Fibroblast of upper back skin (primary cell): ENCODE results near the gene NPPC.
"Not testable (repeated sequence)": the region's sequence is repeated elsewhere in the genome, so short reads cannot be mapped to it uniquely, and the experiment has no call there.

Source experiments
- DNase-seq: peaks from one replicate; pipeline ENCODE4 v3.0.0-alpha.2; 2013

Gene NPPC

GRCh38 chr2:231919341-231920035, 6.7 kb downstream of the NPPC start:
- DNase-seq, result no peak

- DNase-seq, result no peak
Measured at GRCh38 chr2:231918501-231919330, 7.5 kb downstream of the NPPC start.

GRCh38 chr2:231917280-231918066, 8.7 kb downstream of the NPPC start:
- no peak for DNase-seq

- DNase-seq, result no peak
Measured at GRCh38 chr2:231914077-231914690, 12.0 kb downstream of the NPPC start.

- no peak for DNase-seq
Measured at GRCh38 chr2:231911381-231911780, 14.8 kb downstream of the NPPC start.

- DNase-seq, result no peak
Measured at GRCh38 chr2:231910771-231911170, 15.4 kb downstream of the NPPC start.

GRCh38 chr2:231910161-231910560, 16.0 kb downstream of the NPPC start:
- DNase-seq, result not testable (repeated sequence)

GRCh38 chr2:231909631-231910030, 16.6 kb downstream of the NPPC start:
- no peak for DNase-seq

- DNase-seq, result no peak
Measured at GRCh38 chr2:231908584-231908983, 17.6 kb downstream of the NPPC start.

- no peak for DNase-seq
Measured at GRCh38 chr2:231907765-231908164, 18.4 kb downstream of the NPPC start.

- no peak for DNase-seq
Measured at GRCh38 chr2:231905026-231905425, 21.2 kb downstream of the NPPC start.

GRCh38 chr2:231904161-231904611, 22.0 kb downstream of the NPPC start:
- DNase-seq, result no peak

- no peak for DNase-seq
Measured at GRCh38 chr2:231902598-231902997, 23.6 kb downstream of the NPPC start.

- no peak for DNase-seq
Measured at GRCh38 chr2:231900972-231901371, 25.2 kb downstream of the NPPC start.

GRCh38 chr2:231900486-231900942, 25.7 kb downstream of the NPPC start:
- DNase-seq, result peak; percentile 44

- DNase-seq, result no peak
Measured at GRCh38 chr2:231894566-231895380, 31.4 kb downstream of the NPPC start.

- DNase-seq, result no peak
Measured at GRCh38 chr2:231891514-231891905, 34.7 kb downstream of the NPPC start.

- DNase-seq, result no peak
Measured at GRCh38 chr2:231890896-231891513, 35.2 kb downstream of the NPPC start.

GRCh38 chr2:231887756-231888155, 38.4 kb downstream of the NPPC start:
- no peak for DNase-seq

- no peak for DNase-seq
Measured at GRCh38 chr2:231886071-231886681, 40.0 kb downstream of the NPPC start.
